ENCODE results near the gene IRGQ.
"Not testable (repeated sequence)": the region's sequence is repeated elsewhere in the genome, so short reads cannot be mapped to it uniquely, and the experiment has no call there.

- not testable (repeated sequence) for TF ChIP-seq POLR2A (IDR thresholded peaks at IDR 0.05; ENCODE audit: low read length); GATA1 (IDR thresholded peaks at IDR 0.05; ENCODE audit: low read depth, low read length)
These were observed 48.0 kb downstream of the IRGQ start for GRCh38 chr19:43547926-43548325.

All from erythroblast (primary cell).